ENCODE results near the gene C2orf68. TPM values are rescaled to one million over a fixed set of nuclear protein-coding genes. Genes with fewer than 3 reads are reported as not detected.
A peak's percentile ranks its signal among the peaks of the same experiment; 100 is the strongest.
"Not testable (repeated sequence)": the region's sequence is repeated elsewhere in the genome, so short reads cannot be mapped to it uniquely, and the experiment has no call there.

Gene C2orf68
- polyA plus RNA-seq, 5 donors = 64.7 to 84.1 (median 78.8) TPM

GRCh38 chr2:85635636-85636035 lies 23.8 kb upstream of the C2orf68 start:
- no peak for DNase-seq

GRCh38 chr2:85635011-85635410 lies 23.1 kb upstream of the C2orf68 start:
- no peak for DNase-seq

GRCh38 chr2:85631316-85631715 lies 19.4 kb upstream of the C2orf68 start:
- DNase-seq = no peak

- DNase-seq = no peak
Observed at GRCh38 chr2:85628658-85629057, 16.8 kb upstream of the C2orf68 start.

GRCh38 chr2:85623991-85624390 lies 12.1 kb upstream of the C2orf68 start:
- DNase-seq = no peak

GRCh38 chr2:85621338-85621737 lies 9.5 kb upstream of the C2orf68 start:
- no peak for DNase-seq

- no peak for DNase-seq
Observed at GRCh38 chr2:85619617-85620016, 7.8 kb upstream of the C2orf68 start.

- DNase-seq = not testable (repeated sequence)
Observed at GRCh38 chr2:85617723-85618122, 5.9 kb upstream of the C2orf68 start.

GRCh38 chr2:85615413-85615728 lies 3.5 kb upstream of the C2orf68 start:
- no peak for DNase-seq

GRCh38 chr2:85614757-85615156 lies 2.9 kb upstream of the C2orf68 start:
- DNase-seq = not testable (repeated sequence)

- no peak for DNase-seq
Observed at GRCh38 chr2:85613717-85614515, 2.0 kb upstream of the C2orf68 start.

- DNase-seq = no peak
Observed at GRCh38 chr2:85611217-85611704, 605 bp downstream of the C2orf68 start.

GRCh38 chr2:85607268-85608215 lies 4.3 kb downstream of the C2orf68 start:
- DNase-seq = no peak

- no peak for DNase-seq
Observed at GRCh38 chr2:85606116-85606455, 5.8 kb downstream of the C2orf68 start.

- peak; percentile 84 to 89 for DNase-seq
Observed at GRCh38 chr2:85605406-85606115, 6.3 kb downstream of the C2orf68 start.

GRCh38 chr2:85604568-85605339 lies 7.1 kb downstream of the C2orf68 start:
- no peak for DNase-seq

- DNase-seq = not testable (repeated sequence)
Observed at GRCh38 chr2:85604133-85604444, 7.8 kb downstream of the C2orf68 start.

- peak; percentile 88 to 90 for DNase-seq
Observed at GRCh38 chr2:85602476-85603234, 9.2 kb downstream of the C2orf68 start, which contains the start of gene TMEM150A. Gene TMEM150A (minus strand): TSS chr2:85602698. CDS start chr2:85601948, 750 bp downstream.

GRCh38 chr2:85601771-85602475 lies 9.9 kb downstream of the C2orf68 start:
- no peak for DNase-seq

Data from right lung (tissue), 5 donors.